ENCODE results near the gene UNC13A. TPM values are rescaled to one million over a fixed set of nuclear protein-coding genes. Genes with fewer than 3 reads are reported as not detected.

Gene UNC13A
- total RNA-seq, 4 donors from 2014 or later: 0.16 TPM; not detected in 3

- Histone ChIP-seq H3K9me3 (peaks cover 8% of the 10 kb centered on the region), H3K4me1 (peaks cover 8% of the 10 kb centered on the region), H3K4me3 (peak overlapping the region; percentile 23), H3K27me3 (peaks cover 54% of the 10 kb centered on the region), H3K36me3 (no peaks in the 10 kb centered on the region), H3K27ac (no peak overlapping the region)
- WGBS: 64% methylated on average over 26 of the region's 28 CpGs
- no peak for DNase-seq (ENCODE audit: low spot score in 2 of 2)
- TF ChIP-seq EP300 (IDR thresholded peaks at IDR 0.05): no peak
Observed at GRCh38 chr19:17616961-17617806, 71.0 kb downstream of the UNC13A start.

- Histone ChIP-seq H3K9me3 (peaks cover 2% of the 10 kb centered on the region), H3K27me3 (peaks cover 56% of the 10 kb centered on the region), H3K4me3 (peak overlapping the region; percentile 23), H3K4me1 (peaks cover 8% of the 10 kb centered on the region), H3K27ac (no peak overlapping the region), H3K36me3 (no peaks in the 10 kb centered on the region)
- TF ChIP-seq POLR2A (IDR thresholded peaks at IDR 0.05): no peak
- TF ChIP-seq EP300 (IDR thresholded peaks at IDR 0.05): no peak
- no peak for TF ChIP-seq CTCF (IDR thresholded peaks at IDR 0.05)
- no peak for TF ChIP-seq POLR2AphosphoS5 (IDR thresholded peaks at IDR 0.05)
- WGBS: 21% methylated on average over 10 of the region's 11 CpGs
- DNase-seq (ENCODE audit: low spot score in 2 of 2): no peak
Observed at GRCh38 chr19:17616686-17616960, 71.5 kb downstream of the UNC13A start.

GRCh38 chr19:17615889-17616685, 72.1 kb downstream of the UNC13A start:
- WGBS: 8% methylated on average over 15 of the region's 27 CpGs
- H3K27ac ChIP-seq: no peak overlapping the region
- TF ChIP-seq EP300 (IDR thresholded peaks at IDR 0.05): no peak
- no peak for TF ChIP-seq CTCF (IDR thresholded peaks at IDR 0.05)
- no peak for TF ChIP-seq POLR2A (IDR thresholded peaks at IDR 0.05)
- no peak for TF ChIP-seq POLR2AphosphoS5 (IDR thresholded peaks at IDR 0.05)
- H3K4me1 ChIP-seq: peaks cover 8% of the 10 kb centered on the region
- peaks cover 57% of the 10 kb centered on the region for H3K27me3 ChIP-seq
- H3K9me3 ChIP-seq: no peaks in the 10 kb centered on the region
- no peak for DNase-seq (ENCODE audit: low spot score in 2 of 2)
- no peaks in the 10 kb centered on the region for H3K36me3 ChIP-seq
- H3K4me3 ChIP-seq: peak overlapping the region; percentile 23

GRCh38 chr19:17614476-17614875, 73.7 kb downstream of the UNC13A start:
- no peaks in the 10 kb centered on the region for H3K9me3 ChIP-seq
- peaks cover 45% of the 10 kb centered on the region for H3K27me3 ChIP-seq
- no peak for DNase-seq (ENCODE audit: low spot score in 2 of 2)
- no peak for TF ChIP-seq EP300 (IDR thresholded peaks at IDR 0.05)
- no peak for TF ChIP-seq POLR2AphosphoS5 (IDR thresholded peaks at IDR 0.05)
- no peak for TF ChIP-seq POLR2A (IDR thresholded peaks at IDR 0.05)
- no peak for TF ChIP-seq CTCF (IDR thresholded peaks at IDR 0.05)
- no peaks in the 10 kb centered on the region for H3K36me3 ChIP-seq
- H3K4me1 ChIP-seq: peaks cover 8% of the 10 kb centered on the region
- no peak overlapping the region for H3K4me3 ChIP-seq
- 70% methylated on average over 7 of the region's 12 CpGs for WGBS
- no peak overlapping the region for H3K27ac ChIP-seq

- no peak for DNase-seq (ENCODE audit: low spot score in 2 of 2)
- H3K4me3 ChIP-seq: no peak overlapping the region
- 82% methylated on average over 7 of the region's 7 CpGs for WGBS
- peaks cover 8% of the 10 kb centered on the region for H3K4me1 ChIP-seq
- H3K9me3 ChIP-seq: no peaks in the 10 kb centered on the region
- H3K27ac ChIP-seq: no peak overlapping the region
- H3K27me3 ChIP-seq: peaks cover 25% of the 10 kb centered on the region
- H3K36me3 ChIP-seq: no peaks in the 10 kb centered on the region
- TF ChIP-seq POLR2A (IDR thresholded peaks at IDR 0.05) (no peak), CTCF (IDR thresholded peaks at IDR 0.05) (no peak), EP300 (IDR thresholded peaks at IDR 0.05) (no peak), POLR2AphosphoS5 (IDR thresholded peaks at IDR 0.05) (no peak)
Observed at GRCh38 chr19:17611462-17612244, 76.5 kb downstream of the UNC13A start.

Data from suprapubic skin (tissue), 4 donors.